NCI-H2227 (cell line): ENCODE data around the gene ANO9.
"Not testable (repeated sequence)": the region's sequence is repeated elsewhere in the genome, so short reads cannot be mapped to it uniquely, and the experiment has no call there.

Source experiments
- DNase-seq: peaks from one replicate; lab custom pipeline; 2025; ENCODE audit not compliant: unreplicated experiment; lab: John Stamatoyannopoulos, UW

The ANO9 gene

GRCh38 chr11:434999-435740 lies 6.6 kb downstream of the ANO9 start:
- DNase-seq, result not testable (repeated sequence)

- no peak for DNase-seq
Measured at GRCh38 chr11:434496-434895, 7.3 kb downstream of the ANO9 start.

- no peak for DNase-seq
Measured at GRCh38 chr11:433641-434040, 8.2 kb downstream of the ANO9 start.

GRCh38 chr11:433111-433510 lies 8.7 kb downstream of the ANO9 start:
- no peak for DNase-seq

GRCh38 chr11:432501-433100 lies 9.2 kb downstream of the ANO9 start:
- DNase-seq, result no peak

DNA sequence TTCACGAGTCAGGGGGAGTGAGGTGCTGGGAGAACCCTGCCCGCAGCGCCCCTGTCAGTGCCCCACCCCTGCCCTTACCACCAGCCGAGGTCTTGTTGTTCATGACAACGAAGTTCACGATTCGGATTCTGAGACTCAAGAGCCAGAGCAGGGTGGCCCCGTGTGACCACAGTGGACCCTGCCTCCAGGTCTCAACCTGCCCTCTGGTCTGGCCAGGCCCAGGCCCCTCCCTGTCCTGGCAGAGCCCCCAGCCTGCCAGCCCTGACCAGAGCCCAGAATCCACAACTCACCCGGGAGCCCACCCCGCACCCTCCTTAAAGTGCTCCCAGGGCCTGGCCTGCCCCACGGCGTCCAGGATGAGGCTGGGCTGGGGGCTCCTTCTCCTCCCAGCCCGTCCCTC lies 9.9 kb downstream of the ANO9 start:
- DNase-seq, result no peak

DNA sequence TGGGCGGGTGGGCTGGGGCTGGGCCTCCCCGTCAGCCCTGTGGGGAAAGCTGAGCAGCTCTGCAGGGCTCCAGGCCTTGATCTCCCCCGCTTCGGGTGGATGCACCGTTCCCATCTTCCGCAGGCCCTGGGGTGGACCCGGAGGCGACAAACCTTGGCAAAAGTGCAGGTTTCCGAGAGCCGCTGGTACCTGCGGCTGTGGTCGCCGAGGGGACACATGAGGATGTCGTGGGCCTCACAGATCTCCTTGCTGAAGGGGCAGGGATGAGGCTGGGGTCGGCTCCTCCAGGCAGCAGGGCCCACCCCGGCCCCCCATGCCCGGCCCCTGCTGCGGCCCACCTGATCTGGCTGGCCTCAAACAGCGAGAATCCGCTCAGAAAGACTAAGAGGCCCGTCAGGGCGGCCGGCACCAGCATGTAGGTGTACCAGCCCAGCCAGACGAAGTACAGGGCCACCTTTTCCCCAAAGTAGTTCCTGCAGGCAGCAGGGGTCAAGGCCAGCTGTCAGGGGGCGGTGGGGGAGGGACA lies 11.8 kb downstream of the ANO9 start:
- no peak for DNase-seq

- DNase-seq, result no peak
Measured at GRCh38 chr11:429391-429790, 12.4 kb downstream of the ANO9 start.

GRCh38 chr11:428295-428694 lies 13.5 kb downstream of the ANO9 start:
- DNase-seq, result no peak

DNA sequence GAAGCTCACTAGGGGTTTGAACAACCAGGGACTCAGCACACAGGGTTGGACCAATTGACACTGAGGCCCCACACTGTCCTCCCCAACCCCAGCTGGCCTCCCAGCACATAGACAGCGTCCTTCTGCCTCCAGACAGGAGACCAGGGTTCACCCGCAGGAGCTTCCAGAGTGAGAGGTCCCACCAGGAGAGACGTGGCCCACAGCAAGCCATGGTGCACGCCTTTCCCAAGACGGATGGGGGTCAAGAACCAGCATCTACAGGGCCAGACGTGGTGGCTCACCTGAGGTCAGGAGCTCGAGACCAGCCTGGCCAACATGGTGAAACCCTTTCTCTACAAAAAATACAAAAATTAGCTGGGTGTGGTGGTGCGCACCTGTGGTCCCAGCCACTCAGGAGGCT lies 15.0 kb downstream of the ANO9 start:
- DNase-seq, result no peak

DNA sequence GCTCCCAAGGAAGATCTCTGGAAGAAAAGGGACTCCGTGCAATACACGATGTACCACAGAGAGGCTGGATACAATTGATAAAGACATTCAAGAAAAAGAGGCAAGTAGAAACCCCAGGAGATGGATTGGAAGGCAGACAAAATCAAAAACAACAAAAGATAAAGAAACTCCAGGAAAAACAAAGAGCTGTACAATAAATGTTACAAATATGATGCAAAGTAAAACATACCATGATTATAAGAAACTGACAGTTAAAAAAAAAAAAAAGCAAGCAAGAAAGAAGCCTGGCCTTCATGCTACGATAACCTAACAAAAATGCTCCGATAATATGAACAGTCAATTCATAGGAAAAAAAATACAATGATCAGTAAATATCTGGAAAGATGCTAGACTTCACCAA lies 16.5 kb downstream of the ANO9 start:
- no peak for DNase-seq

DNA sequence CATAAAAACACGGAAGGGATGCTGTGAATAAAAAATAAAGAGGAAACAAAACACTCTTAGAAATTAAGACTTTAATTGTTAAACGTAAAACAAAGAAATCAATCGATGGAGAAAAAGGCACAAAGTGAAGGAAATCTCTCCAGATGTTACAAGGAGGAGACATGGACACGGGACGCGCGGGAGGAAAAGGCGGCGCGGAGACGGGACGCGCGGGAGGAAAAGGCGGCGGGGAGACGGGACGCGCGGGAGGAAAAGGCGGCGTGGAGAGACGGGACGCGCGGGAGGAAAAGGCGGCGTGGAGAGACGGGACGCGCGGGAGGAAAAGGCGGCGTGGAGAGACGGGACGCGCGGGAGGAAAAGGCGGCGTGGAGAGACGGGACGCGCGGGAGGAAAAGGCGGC lies 17.0 kb downstream of the ANO9 start:
- DNase-seq, result not testable (repeated sequence)

GRCh38 chr11:424232-424631 lies 17.6 kb downstream of the ANO9 start:
- DNase-seq, result no peak

GRCh38 chr11:422249-422656 lies 19.6 kb downstream of the ANO9 start:
- DNase-seq, result no peak

GRCh38 chr11:420911-421321 lies 20.9 kb downstream of the ANO9 start:
- no peak for DNase-seq

DNA sequence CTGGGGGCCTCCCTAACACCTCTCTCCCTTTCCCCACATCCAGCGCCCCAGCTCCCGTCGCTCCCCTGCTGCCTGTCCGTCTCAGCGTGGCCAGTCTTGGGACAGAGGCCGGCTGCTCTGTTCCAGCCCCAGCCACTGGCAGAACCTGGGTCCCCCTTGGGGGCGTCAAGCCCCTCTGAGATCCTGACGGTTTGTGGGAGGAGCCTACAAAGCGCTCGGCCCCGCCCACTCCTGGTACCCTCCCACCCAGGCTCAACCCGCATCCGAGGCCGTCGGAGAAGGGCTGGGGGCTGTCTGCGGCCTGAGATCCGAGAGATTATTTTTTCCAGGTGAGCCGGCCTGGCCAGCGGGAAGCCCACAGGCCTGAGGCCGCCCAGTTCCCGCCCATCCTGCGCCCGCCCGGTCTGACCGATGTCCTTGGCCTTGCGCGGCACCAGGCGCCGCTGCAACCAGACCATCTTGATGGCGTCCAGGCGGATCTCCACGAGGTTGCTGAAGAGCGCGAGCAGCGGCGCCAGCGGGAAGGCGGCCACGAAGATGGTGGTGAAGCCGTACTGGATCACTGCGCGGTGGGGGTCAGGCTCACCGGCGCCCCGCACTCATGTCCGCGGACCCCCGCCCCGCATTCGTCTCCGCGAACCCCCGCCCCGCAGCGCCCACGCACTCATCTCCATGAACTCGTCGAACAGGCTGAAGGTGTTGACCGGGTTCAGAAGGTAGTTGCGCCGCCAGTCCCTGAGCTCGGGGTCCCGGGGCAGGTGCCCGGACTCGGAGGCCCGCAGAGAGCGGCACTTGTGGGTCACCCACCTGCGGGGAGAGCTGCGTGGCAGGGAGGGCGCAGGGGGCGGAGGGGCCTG lies 21.5 kb downstream of the ANO9 start:
- no peak for DNase-seq

DNA sequence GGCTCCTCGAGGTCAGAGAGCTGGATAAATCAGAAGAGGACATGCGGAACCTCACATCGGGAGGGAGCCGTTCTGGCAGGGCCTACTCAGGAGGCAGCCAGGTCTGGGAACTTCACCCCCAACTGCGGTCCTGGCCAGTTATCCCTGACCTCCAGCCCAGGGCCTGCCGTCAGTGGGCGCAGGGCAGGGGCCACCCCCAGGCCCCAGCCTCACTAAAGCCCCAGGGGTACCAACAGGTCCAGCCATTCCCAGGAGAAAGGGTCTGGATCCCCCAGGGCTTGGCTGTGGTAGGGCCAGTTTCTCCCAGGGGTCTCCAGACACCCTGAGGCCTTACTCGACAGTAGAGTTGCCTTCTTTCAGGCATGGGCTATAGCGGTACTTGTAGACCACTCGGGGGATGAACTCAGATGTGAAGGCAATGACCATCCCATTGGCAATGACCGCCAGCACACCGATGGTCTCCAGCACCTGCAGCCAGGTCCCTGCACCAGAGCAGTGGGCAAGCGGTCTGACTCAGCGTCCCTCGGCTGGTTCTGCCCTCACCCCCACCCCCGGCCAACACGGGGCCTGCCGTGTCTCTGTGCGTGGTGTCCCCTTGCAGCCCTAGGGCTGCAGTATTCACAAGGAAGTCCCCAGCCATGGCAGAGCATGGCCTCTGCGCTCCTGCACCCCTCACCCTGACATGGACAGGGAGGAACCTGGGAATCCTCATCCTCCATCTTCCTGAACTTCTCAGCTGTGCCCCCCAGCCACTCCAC lies 22.4 kb downstream of the ANO9 start:
- DNase-seq, result no peak

DNA sequence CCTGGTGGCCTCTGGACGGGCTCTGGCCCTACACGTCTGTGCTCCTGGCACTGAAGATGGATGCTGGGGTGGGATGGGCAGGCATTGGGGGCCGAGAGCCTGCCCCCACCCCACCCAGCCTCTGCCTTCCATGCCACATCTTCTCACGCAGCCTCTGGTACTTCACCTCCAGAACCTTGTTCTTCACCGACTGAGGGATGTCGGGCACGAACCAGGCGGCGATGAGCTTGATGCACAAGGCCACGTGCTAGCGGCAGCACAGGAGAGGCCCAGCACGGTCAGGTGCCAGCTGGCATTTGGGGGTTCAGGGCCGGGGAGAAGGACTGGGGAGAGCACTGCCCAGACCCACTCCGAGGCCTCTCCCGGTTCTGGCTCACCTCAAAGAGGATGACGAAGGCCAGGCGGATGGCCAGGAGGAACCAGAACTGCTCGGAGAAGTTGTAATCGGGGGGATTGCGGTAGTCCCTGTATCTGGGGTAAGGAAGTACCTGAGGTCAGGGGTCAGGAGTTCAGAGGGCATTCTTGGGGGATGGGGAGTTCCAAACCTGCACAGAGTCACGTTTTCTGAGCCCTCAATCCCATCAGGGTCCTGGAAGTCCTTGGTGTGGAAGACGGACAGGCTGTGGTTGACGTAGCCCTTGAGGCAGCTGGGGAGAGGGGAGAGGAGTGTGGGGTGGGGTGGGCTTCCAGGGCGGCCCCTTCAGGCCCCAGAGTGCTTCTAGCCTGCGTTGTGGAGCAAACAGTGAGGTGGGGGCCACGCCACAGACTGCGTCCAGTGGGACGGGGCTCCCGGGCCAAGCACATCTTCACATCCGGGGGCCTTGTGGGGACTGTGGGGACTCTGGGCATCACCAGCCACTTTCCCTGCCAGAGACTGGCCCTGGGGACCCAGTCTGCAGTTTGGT lies 23.2 kb downstream of the ANO9 start:
- DNase-seq, result no peak

DNA sequence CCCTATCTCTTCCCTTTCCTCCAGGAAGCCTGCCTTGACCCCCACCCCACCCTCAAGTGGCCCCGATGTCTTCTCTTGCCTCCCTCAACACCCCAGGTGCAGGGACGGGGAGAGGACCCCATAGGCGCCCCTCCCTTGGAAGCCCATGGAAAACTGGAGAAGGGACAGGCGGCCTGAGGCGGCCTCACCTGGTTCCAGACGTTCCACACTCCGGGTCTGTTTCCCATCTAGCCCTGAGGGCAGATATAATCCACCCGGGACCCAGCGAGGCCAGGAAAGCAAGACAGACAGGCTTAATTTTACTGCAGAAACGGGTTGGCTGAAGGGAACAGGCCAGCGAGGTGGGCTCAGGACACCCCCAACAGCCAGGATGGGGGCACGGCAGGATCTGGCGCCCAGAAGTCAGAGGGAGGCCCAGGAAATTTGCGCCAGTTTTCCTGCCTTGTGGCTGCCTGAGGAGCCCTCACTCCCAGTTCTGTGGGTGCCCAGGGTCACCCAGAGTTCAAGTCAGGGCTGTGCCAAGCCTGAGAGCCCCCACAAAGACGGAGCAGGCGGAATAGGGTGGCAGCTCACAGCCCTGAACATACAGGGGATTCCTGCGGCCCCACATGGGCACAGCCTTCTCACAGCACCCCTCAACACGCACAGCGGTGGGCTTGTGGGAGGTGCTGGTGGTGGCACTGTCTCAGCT lies 24.0 kb downstream of the ANO9 start:
- DNase-seq, result no peak
